HepG2 (cell line): ENCODE measurements around the gene WDR70. TPM values are rescaled to one million over a fixed set of nuclear protein-coding genes. Genes with fewer than 3 reads are reported as not detected.
"Not testable (repeated sequence)": the region's sequence is repeated elsewhere in the genome, so short reads cannot be mapped to it uniquely, and the experiment has no call there.

Experiments used
- DMAP1 ChIP-seq: IDR thresholded peaks from 2 replicates; pipeline ENCODE4 v1.6.1; 2016
- GATAD2A ChIP-seq: IDR thresholded peaks from 2 replicates; pipeline ENCODE4 v1.6.1; 2016
- MED13 ChIP-seq: sonication (generic); formaldehyde crosslinking; IDR thresholded peaks from 2 replicates; pipeline ENCODE4 v1.5.0; 2020; ENCODE audit warnings: missing genetic modification reagents
- REPIN1 ChIP-seq: sonication (generic); formaldehyde crosslinking; IDR thresholded peaks from 2 replicates; pipeline ENCODE4 v1.8.0; 2022; ENCODE audit warnings: missing genetic modification reagents, low read depth, mild to moderate bottlenecking, borderline replicate concordance
- TARDBP ChIP-seq: sonication (generic); formaldehyde crosslinking; IDR thresholded peaks from 2 replicates; pipeline ENCODE4 v1.8.0; 2022; ENCODE audit warnings: mild to moderate bottlenecking, missing genetic modification reagents
- ZNF331 ChIP-seq: sonication (generic); formaldehyde crosslinking; IDR thresholded peaks from 2 replicates; pipeline ENCODE4 v1.4.0; 2020; ENCODE audit warnings: missing genetic modification reagents
- ZNF609 ChIP-seq: sonication (generic); formaldehyde crosslinking; IDR thresholded peaks from 2 replicates; pipeline ENCODE4 v1.4.0; 2020; ENCODE audit warnings: mild to moderate bottlenecking, missing genetic modification reagents, borderline replicate concordance
- polyA plus RNA-seq, 8 experiments: library from polyadenylated mRNA; depleted of rRNA in 3 of 8; stranded (reverse) in 7 of 8; unstranded in 1 of 8; fragments of >200 nt; fragmentation: Illumina TruSeq in 4 of 8; extraction: Trizol in 4 of 8; gene quantifications; 2 replicates each; pipeline versions ENCODE4 v1.2.1 to v1.2.3, GENCODE V29; 2011 to 2016; ENCODE audit warnings: low read depth in 4 of 8, missing spikeins in 1 of 8, mixed read lengths in 1 of 8; ENCODE audit not compliant: insufficient read depth in 1 of 8
- total RNA-seq, 5 experiments: library from RNA; depleted of rRNA; stranded (reverse); fragments of >200 nt; fragmentation: Illumina TruSeq; extraction: Trizol; gene quantifications; 2 replicates each; pipeline ENCODE4 v1.2.3, GENCODE V29; 2016; ENCODE audit warnings: low read depth in 1 of 5
- TF ChIP-seq, protein P1 (sequence below): sonication (generic); formaldehyde crosslinking; IDR thresholded peaks from 2 replicates; pipeline ENCODE4 v1.9.0; 2021; ENCODE audit warnings: missing genetic modification reagents, borderline replicate concordance
- TF ChIP-seq, protein P2 (sequence below): sonication (generic); formaldehyde crosslinking; IDR thresholded peaks from 2 replicates; pipeline ENCODE4 v1.4.0; 2020; ENCODE audit warnings: missing genetic modification reagents
- TF ChIP-seq, protein P3 (sequence below), 2 experiments: sonication (generic) in 1 of 2; formaldehyde crosslinking in 1 of 2; IDR thresholded peaks; 2 replicates each; pipeline versions ENCODE4 v1.4.0 to v1.6.1; 2016 to 2020; ENCODE audit warnings: borderline replicate concordance in 1 of 2, low read depth in 1 of 2, mild to moderate bottlenecking in 1 of 2, missing genetic modification reagents in 1 of 2
- TF ChIP-seq, protein P4 (sequence below): sonication (generic); formaldehyde crosslinking; IDR thresholded peaks from 2 replicates; pipeline ENCODE4 v1.5.0; 2020; ENCODE audit warnings: mild to moderate bottlenecking, missing genetic modification reagents, borderline replicate concordance

The WDR70 gene
- total and polyA plus RNA-seq, 2 of the 13 experiments (the other 11 are each of a cell fraction or from before 2014, with no cell fraction given), result 14.6 to 30.6 TPM

- TF ChIP-seq, protein P1, sequence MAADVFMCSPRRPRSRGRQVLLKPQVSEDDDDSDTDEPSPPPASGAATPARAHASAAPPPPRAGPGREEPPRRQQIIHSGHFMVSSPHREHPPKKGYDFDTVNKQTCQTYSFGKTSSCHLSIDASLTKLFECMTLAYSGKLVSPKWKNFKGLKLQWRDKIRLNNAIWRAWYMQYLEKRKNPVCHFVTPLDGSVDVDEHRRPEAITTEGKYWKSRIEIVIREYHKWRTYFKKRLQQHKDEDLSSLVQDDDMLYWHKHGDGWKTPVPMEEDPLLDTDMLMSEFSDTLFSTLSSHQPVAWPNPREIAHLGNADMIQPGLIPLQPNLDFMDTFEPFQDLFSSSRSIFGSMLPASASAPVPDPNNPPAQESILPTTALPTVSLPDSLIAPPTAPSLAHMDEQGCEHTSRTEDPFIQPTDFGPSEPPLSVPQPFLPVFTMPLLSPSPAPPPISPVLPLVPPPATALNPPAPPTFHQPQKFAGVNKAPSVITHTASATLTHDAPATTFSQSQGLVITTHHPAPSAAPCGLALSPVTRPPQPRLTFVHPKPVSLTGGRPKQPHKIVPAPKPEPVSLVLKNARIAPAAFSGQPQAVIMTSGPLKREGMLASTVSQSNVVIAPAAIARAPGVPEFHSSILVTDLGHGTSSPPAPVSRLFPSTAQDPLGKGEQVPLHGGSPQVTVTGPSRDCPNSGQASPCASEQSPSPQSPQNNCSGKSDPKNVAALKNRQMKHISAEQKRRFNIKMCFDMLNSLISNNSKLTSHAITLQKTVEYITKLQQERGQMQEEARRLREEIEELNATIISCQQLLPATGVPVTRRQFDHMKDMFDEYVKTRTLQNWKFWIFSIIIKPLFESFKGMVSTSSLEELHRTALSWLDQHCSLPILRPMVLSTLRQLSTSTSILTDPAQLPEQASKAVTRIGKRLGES (CRISPR knock-in tag), result peak; percentile 74
- TF ChIP-seq, protein P2, sequence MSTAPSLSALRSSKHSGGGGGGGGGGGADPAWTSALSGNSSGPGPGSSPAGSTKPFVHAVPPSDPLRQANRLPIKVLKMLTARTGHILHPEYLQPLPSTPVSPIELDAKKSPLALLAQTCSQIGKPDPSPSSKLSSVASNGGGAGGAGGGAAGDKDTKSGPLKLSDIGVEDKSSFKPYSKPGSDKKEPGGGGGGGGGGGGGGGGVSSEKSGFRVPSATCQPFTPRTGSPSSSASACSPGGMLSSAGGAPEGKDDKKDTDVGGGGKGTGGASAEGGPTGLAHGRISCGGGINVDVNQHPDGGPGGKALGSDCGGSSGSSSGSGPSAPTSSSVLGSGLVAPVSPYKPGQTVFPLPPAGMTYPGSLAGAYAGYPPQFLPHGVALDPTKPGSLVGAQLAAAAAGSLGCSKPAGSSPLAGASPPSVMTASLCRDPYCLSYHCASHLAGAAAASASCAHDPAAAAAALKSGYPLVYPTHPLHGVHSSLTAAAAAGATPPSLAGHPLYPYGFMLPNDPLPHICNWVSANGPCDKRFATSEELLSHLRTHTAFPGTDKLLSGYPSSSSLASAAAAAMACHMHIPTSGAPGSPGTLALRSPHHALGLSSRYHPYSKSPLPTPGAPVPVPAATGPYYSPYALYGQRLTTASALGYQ, result peak; percentile 78; the same call in 1 of the 2 replicates
- TF ChIP-seq, protein P3, sequence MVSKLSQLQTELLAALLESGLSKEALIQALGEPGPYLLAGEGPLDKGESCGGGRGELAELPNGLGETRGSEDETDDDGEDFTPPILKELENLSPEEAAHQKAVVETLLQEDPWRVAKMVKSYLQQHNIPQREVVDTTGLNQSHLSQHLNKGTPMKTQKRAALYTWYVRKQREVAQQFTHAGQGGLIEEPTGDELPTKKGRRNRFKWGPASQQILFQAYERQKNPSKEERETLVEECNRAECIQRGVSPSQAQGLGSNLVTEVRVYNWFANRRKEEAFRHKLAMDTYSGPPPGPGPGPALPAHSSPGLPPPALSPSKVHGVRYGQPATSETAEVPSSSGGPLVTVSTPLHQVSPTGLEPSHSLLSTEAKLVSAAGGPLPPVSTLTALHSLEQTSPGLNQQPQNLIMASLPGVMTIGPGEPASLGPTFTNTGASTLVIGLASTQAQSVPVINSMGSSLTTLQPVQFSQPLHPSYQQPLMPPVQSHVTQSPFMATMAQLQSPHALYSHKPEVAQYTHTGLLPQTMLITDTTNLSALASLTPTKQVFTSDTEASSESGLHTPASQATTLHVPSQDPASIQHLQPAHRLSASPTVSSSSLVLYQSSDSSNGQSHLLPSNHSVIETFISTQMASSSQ (IDR thresholded peaks at IDR 0.05; ENCODE audit: low read depth), result not testable (repeated sequence)
- TF ChIP-seq, protein P3 (CRISPR knock-in tag; IDR thresholded peaks at IDR 0.05; ENCODE audit: borderline replicate concordance), result peak; percentile 32; the same call in 1 of the 2 replicates
- TF ChIP-seq REPIN1 (CRISPR knock-in tag) (peak; percentile 38; the same call in 1 of the 2 replicates), TARDBP (CRISPR knock-in tag) (peak; percentile 60), GATAD2A (peak; percentile 68), DMAP1 (CRISPR knock-in tag) (peak; percentile 32; the same call in 1 of the 2 replicates), MED13 (peak; percentile 55; the same call in 1 of the 2 replicates), ZNF609 (CRISPR knock-in tag) (peak; percentile 66; the same call in 1 of the 2 replicates), ZNF331 (CRISPR knock-in tag) (peak; percentile 43; the same call in 1 of the 2 replicates)
- TF ChIP-seq, protein P4, sequence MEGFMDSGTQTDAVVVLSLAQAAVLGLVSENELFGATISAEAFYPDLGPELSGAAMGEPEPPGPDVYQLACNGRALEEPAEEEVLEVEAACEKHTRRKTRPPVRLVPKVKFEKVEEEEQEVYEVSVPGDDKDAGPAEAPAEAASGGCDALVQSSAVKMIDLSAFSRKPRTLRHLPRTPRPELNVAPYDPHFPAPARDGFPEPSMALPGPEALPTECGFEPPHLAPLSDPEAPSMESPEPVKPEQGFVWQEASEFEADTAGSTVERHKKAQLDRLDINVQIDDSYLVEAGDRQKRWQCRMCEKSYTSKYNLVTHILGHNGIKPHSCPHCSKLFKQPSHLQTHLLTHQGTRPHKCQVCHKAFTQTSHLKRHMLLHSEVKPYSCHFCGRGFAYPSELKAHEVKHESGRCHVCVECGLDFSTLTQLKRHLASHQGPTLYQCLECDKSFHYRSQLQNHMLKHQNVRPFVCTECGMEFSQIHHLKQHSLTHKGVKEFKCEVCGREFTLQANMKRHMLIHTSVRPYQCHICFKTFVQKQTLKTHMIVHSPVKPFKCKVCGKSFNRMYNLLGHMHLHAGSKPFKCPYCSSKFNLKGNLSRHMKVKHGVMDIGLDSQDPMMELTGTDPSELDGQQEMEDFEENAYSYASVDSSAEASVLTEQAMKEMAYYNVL, result peak; percentile 68; the same call in 1 of the 2 replicates
Observed at GRCh38 chr5:37654566-37654965, 275.4 kb downstream of the WDR70 start (continued).
